Smooth muscle cell (in vitro differentiated cells): ENCODE measurements around the gene ZNF592. TPM values are rescaled to one million over a fixed set of nuclear protein-coding genes. Genes with fewer than 3 reads are reported as not detected.

Experiments
- DNase-seq: peaks from one replicate; lab custom pipeline; 2025; ENCODE audit not compliant: unreplicated experiment; lab: John Stamatoyannopoulos, UW
- H2AFZ ChIP-seq: fragments of 200-600 bp; sonication (generic); 2 replicates; pipeline ENCODE4 v1.6.0; 2016; ENCODE audit warnings: antibody characterized with exemption, low read depth, mild to moderate bottlenecking
- H3F3A ChIP-seq: fragments of 200-600 bp; sonication (generic); 2 replicates; pipeline ENCODE4 v1.6.0; 2017; ENCODE audit warnings: antibody characterized with exemption, low read depth
- H3K27ac ChIP-seq: fragments of 200-600 bp; sonication (generic); 2 replicates; pipeline ENCODE4 v1.5.1; 2016; ENCODE audit warnings: low read depth, mild to moderate bottlenecking
- H3K27me3 ChIP-seq: fragments of 200-600 bp; sonication (generic); 2 replicates; pipeline ENCODE4 v1.6.1; 2016; ENCODE audit warnings: low read depth, mild to moderate bottlenecking
- H3K36me3 ChIP-seq: fragments of 200-600 bp; sonication (generic); 2 replicates; pipeline ENCODE4 v1.5.1; 2016; ENCODE audit warnings: low read depth
- H3K4me1 ChIP-seq: fragments of 200-600 bp; sonication (generic); 2 replicates; pipeline ENCODE4 v1.5.1; 2016; ENCODE audit warnings: low read depth
- H3K4me2 ChIP-seq: fragments of 200-600 bp; sonication (generic); 2 replicates; pipeline ENCODE4 v1.6.0; 2016; ENCODE audit warnings: mild to moderate bottlenecking
- H3K4me3 ChIP-seq: fragments of 200-600 bp; sonication (generic); 2 replicates; pipeline ENCODE4 v1.5.1; 2016; ENCODE audit warnings: mild to moderate bottlenecking
- H3K79me2 ChIP-seq: fragments of 200-600 bp; sonication (generic); 2 replicates; pipeline ENCODE4 v1.6.0; 2016; ENCODE audit warnings: low read depth, mild to moderate bottlenecking
- H3K9ac ChIP-seq: fragments of 200-600 bp; sonication (generic); 2 replicates; pipeline ENCODE4 v1.6.0; 2016; ENCODE audit warnings: low read depth
- H3K9me3 ChIP-seq: fragments of 200-600 bp; sonication (generic); replicated peaks from 2 replicates; pipeline ENCODE4 v1.5.1; 2016; ENCODE audit warnings: low read depth
- H4K20me1 ChIP-seq: fragments of 200-600 bp; sonication (generic); 2 replicates; pipeline ENCODE4 v1.6.0; 2016; ENCODE audit warnings: low read depth
- WGBS: methylation state at CpG from one replicate; pipeline ENCODE4 v1.1.7; 2016; ENCODE audit warnings: low lambda C conversion rate; 5-methylcytosine and 5-hydroxymethylcytosine counted together
- polyA plus RNA-seq: library from polyadenylated mRNA; unstranded; fragments of >200 nt; fragmentation: Nextera tagmentation; extraction: Ambion mirVana; gene quantifications from 2 replicates; pipeline ENCODE4 v1.2.1, GENCODE V29; 2016
- total RNA-seq: library from RNA; depleted of rRNA; stranded (reverse); fragments of >200 nt; gene quantifications from 2 replicates; pipeline ENCODE4 v1.2.3, GENCODE V29; 2014
- TF ChIP-seq, protein P1 (sequence below): fragments of 200-600 bp; sonication (generic); IDR thresholded peaks from 2 replicates; pipeline ENCODE4 v1.5.1; 2017; ENCODE audit warnings: borderline replicate concordance, mild to moderate bottlenecking, antibody characterized with exemption; ENCODE audit not compliant: insufficient read depth, poor library complexity, severe bottlenecking

The ZNF592 gene
- total and polyA plus RNA-seq, 2 experiments from 2014 or later = 10.7 to 10.8 TPM

DNA sequence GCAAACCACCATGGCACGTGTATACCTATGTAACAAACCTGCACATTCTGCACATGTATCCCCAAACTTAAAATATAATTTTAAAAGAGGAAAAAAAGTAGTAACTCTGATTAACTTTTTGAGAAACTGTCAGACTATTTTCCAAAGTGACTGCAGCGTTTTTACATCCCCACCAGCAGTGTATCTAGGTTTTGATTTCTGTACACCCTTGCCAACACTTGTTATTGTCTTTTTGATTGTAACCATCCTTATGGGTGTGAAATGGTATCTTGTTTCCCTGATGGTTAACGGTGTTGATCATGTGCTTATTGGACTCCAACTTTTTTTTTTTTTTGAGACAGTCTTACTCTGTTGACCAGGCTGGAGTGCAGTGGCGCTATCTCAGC is 45.8 kb downstream of the ZNF592 start:
- 98% methylated on average over 4 of the region's 4 CpGs for WGBS
- H3K79me2 ChIP-seq = peaks cover 41% of the 10 kb centered on the region

DNA sequence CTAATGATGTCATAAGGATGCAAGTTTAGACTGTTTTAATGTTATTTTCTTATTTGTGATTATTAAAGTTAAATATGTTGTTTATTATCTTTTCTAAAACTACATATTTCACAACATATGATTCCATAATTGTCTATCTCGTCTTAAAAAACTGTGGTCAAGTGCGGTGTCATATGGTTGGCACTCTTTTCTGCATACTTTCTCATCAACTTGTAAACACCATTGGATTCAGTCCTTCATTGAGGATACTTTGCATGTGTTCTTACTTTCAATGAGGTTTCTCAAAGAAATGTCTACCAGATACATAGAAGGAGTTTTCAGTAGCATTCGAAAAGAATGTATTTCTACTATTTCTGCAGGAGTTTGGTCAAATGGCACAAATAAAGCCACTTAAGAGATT is 46.8 kb downstream of the ZNF592 start:
- no peak for DNase-seq
- Histone ChIP-seq H3K27ac (peak overlapping the region; percentile 4), H3K9me3 (no peaks in the 10 kb centered on the region), H2AFZ (no peak overlapping the region), H3K9ac (no peak overlapping the region), H3F3A (no peaks in the 10 kb centered on the region), H4K20me1 (peaks cover 42% of the 10 kb centered on the region), H3K4me1 (no peaks in the 10 kb centered on the region), H3K36me3 (peaks cover 6% of the 10 kb centered on the region), H3K4me2 (no peak overlapping the region), H3K27me3 (no peaks in the 10 kb centered on the region), H3K79me2 (peaks cover 32% of the 10 kb centered on the region), H3K4me3 (no peak overlapping the region)
- TF ChIP-seq, protein P1, sequence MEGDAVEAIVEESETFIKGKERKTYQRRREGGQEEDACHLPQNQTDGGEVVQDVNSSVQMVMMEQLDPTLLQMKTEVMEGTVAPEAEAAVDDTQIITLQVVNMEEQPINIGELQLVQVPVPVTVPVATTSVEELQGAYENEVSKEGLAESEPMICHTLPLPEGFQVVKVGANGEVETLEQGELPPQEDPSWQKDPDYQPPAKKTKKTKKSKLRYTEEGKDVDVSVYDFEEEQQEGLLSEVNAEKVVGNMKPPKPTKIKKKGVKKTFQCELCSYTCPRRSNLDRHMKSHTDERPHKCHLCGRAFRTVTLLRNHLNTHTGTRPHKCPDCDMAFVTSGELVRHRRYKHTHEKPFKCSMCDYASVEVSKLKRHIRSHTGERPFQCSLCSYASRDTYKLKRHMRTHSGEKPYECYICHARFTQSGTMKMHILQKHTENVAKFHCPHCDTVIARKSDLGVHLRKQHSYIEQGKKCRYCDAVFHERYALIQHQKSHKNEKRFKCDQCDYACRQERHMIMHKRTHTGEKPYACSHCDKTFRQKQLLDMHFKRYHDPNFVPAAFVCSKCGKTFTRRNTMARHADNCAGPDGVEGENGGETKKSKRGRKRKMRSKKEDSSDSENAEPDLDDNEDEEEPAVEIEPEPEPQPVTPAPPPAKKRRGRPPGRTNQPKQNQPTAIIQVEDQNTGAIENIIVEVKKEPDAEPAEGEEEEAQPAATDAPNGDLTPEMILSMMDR = no peak
- 86% methylated on average over 3 of the region's 3 CpGs for WGBS

More for the DNA sequence above, 45.8 kb downstream of the ZNF592 start:
- H3K27ac ChIP-seq = no peak overlapping the region
- H4K20me1 ChIP-seq = peaks cover 51% of the 10 kb centered on the region
- H3K27me3 ChIP-seq = no peaks in the 10 kb centered on the region
- H3K9me3 ChIP-seq = no peaks in the 10 kb centered on the region
- no peak overlapping the region for H3K4me2 ChIP-seq
- H3F3A ChIP-seq = no peaks in the 10 kb centered on the region
- peaks cover 7% of the 10 kb centered on the region for H3K4me1 ChIP-seq
- H2AFZ ChIP-seq = no peak overlapping the region
- DNase-seq = no peak
- peaks cover 6% of the 10 kb centered on the region for H3K36me3 ChIP-seq
- H3K9ac ChIP-seq = no peak overlapping the region
- no peak overlapping the region for H3K4me3 ChIP-seq
- TF ChIP-seq, protein P1 = no peak

DNA sequence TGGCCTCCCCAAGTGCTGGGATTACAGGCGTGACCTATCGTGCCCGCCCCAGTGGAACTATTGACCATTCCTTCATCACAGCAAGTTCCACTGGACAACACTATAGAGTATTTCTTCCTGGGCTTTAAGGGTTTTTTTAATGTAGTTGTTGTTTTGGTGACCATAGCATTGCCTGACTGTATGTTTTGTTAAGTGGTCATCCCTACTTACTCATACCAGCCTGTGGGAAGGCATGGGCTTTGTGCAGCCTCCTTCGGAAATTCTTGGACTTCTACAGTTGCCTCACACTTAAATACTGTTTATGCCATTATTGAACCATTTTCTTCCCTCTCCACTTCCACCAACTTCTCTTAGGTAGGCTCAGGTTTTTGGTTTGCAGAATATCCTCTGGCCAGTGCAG is 48.8 kb downstream of the ZNF592 start:
- Histone ChIP-seq H3K4me2 (peak overlapping the region; percentile 48), H3K9ac (peak overlapping the region; percentile 56)
- 82% methylated on average over 4 of the region's 4 CpGs for WGBS

DNA sequence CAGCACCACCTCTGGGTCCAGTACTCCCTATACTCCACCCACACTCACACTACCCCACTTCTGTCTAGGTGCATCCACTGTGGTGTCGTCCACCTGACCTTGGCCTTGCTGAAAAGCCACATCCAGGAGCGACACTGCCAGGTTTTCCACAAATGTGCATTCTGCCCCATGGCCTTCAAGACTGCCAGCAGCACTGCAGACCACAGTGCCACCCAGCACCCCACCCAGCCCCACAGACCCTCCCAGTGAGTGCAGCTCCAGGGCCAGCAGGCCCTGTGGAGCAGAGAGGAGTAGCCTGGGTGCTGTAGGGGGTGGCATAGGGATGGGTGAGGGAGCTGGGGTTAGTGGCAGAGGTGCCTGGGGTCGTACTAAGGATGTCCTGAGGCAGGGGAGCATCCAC is 49.4 kb downstream of the ZNF592 start:
- no peaks in the 10 kb centered on the region for H3K9me3 ChIP-seq
- H2AFZ ChIP-seq = no peak overlapping the region

More for the DNA sequence above, 48.8 kb downstream of the ZNF592 start:
- Histone ChIP-seq H3K4me3 (no peak overlapping the region), H3K9me3 (no peaks in the 10 kb centered on the region), H4K20me1 (peaks cover 41% of the 10 kb centered on the region), H3K4me1 (no peaks in the 10 kb centered on the region), H3F3A (no peaks in the 10 kb centered on the region), H3K79me2 (peaks cover 23% of the 10 kb centered on the region), H3K36me3 (peaks cover 8% of the 10 kb centered on the region), H3K27ac (peak overlapping the region; percentile 83), H3K27me3 (no peaks in the 10 kb centered on the region), H2AFZ (no peak overlapping the region)
- TF ChIP-seq, protein P1 = no peak
- DNase-seq = no peak

More for the DNA sequence above, 49.4 kb downstream of the ZNF592 start:
- no peak overlapping the region for H3K4me3 ChIP-seq
- no peaks in the 10 kb centered on the region for H3K27me3 ChIP-seq
- peaks cover 35% of the 10 kb centered on the region for H4K20me1 ChIP-seq
- DNase-seq = no peak
- H3K4me2 ChIP-seq = no peak overlapping the region
- no peaks in the 10 kb centered on the region for H3F3A ChIP-seq
- H3K4me1 ChIP-seq = no peaks in the 10 kb centered on the region
- peaks cover 8% of the 10 kb centered on the region for H3K36me3 ChIP-seq
- 90% methylated on average over 3 of the region's 3 CpGs for WGBS
- TF ChIP-seq, protein P1 = no peak
- H3K27ac ChIP-seq = peak overlapping the region; percentile 83
- peaks cover 21% of the 10 kb centered on the region for H3K79me2 ChIP-seq
- H3K9ac ChIP-seq = peak overlapping the region; percentile 55
